BE2C (cell line): Measurements from ENCODE around the gene TNFRSF1B.

Source experiments
- DNase-seq: peaks from one replicate; pipeline ENCODE4 v3.0.0-alpha.2; 2020
- H3K27me3 ChIP-seq: fragments of 250-450 bp; sonication (Bioruptor Pico); 2 replicates; pipeline ENCODE4 v1.5.1; 2020; ENCODE audit warnings: mild to moderate bottlenecking
- H3K36me3 ChIP-seq: fragments of 250-450 bp; sonication (Bioruptor Pico); 2 replicates; pipeline ENCODE4 v1.5.1; 2020; ENCODE audit warnings: mild to moderate bottlenecking
- H3K4me1 ChIP-seq: fragments of 250-450 bp; sonication (Bioruptor Pico); 2 replicates; pipeline ENCODE4 v1.5.1; 2020
- H3K4me3 ChIP-seq: 2 replicates; pipeline ENCODE4 v1.5.1; 2011; ENCODE audit warnings: low read depth, low read length
- H3K9me3 ChIP-seq: fragments of 250-450 bp; sonication (Bioruptor Pico); 2 replicates; pipeline ENCODE4 v1.5.1; 2020
- CTCF ChIP-seq: IDR thresholded peaks from 2 replicates; pipeline ENCODE4 v1.5.1; 2012; ENCODE audit warnings: mild to moderate bottlenecking, low read depth, low read length

TNFRSF1B gene

GRCh38 chr1:12249748-12250147 lies 83.0 kb downstream of the TNFRSF1B start:
- DNase-seq = no peak
- no peak for TF ChIP-seq CTCF
- Histone ChIP-seq H3K4me1 (no peaks in the 10 kb centered on the region), H3K36me3 (no peaks in the 10 kb centered on the region), H3K9me3 (no peaks in the 10 kb centered on the region), H3K27me3 (no peaks in the 10 kb centered on the region), H3K4me3 (no peak overlapping the region)

- Histone ChIP-seq H3K9me3 (no peaks in the 10 kb centered on the region), H3K36me3 (no peaks in the 10 kb centered on the region; the same call in 1 of the 2 replicates), H3K4me3 (no peak overlapping the region), H3K27me3 (no peaks in the 10 kb centered on the region), H3K4me1 (no peaks in the 10 kb centered on the region)
- DNase-seq = no peak
- no peak for TF ChIP-seq CTCF
Observed at GRCh38 chr1:12251442-12251841, 84.7 kb downstream of the TNFRSF1B start.

GRCh38 chr1:12255913-12256312 lies 89.1 kb downstream of the TNFRSF1B start:
- DNase-seq = no peak
- Histone ChIP-seq H3K36me3 (no peaks in the 10 kb centered on the region; the same call in 1 of the 2 replicates), H3K4me1 (no peaks in the 10 kb centered on the region), H3K27me3 (no peaks in the 10 kb centered on the region), H3K4me3 (no peak overlapping the region), H3K9me3 (no peaks in the 10 kb centered on the region)
- TF ChIP-seq CTCF = no peak

- H3K4me1 ChIP-seq = no peaks in the 10 kb centered on the region
- H3K36me3 ChIP-seq = no peaks in the 10 kb centered on the region; the same call in 1 of the 2 replicates
- no peak for TF ChIP-seq CTCF
- no peaks in the 10 kb centered on the region for H3K27me3 ChIP-seq
- no peak overlapping the region for H3K4me3 ChIP-seq
- DNase-seq = no peak
- H3K9me3 ChIP-seq = no peaks in the 10 kb centered on the region
Observed at GRCh38 chr1:12258272-12258671, 91.5 kb downstream of the TNFRSF1B start.
